Endometrial microvascular endothelial cells (primary cell): ENCODE measurements around the gene SCML1. TPM values are rescaled to one million over a fixed set of nuclear protein-coding genes. Genes with fewer than 3 reads are reported as not detected.

ENCODE experiments used
- in situ Hi-C: cut with HindIII; loops from 2 replicates; pipeline ENCODE4 v1.10.0; 2017; ENCODE audit warnings: low sequenced_read_pairs, low pct_unique_long_range_greater_than_20kb; ENCODE audit errors: inconsistent ontology term
- total RNA-seq: library from RNA; depleted of rRNA; stranded (reverse); fragments of >200 nt; gene quantifications from one replicate; pipeline ENCODE4 v1.2.3, GENCODE V29; 2015; ENCODE audit errors: inconsistent ontology term

Gene SCML1, protein sequence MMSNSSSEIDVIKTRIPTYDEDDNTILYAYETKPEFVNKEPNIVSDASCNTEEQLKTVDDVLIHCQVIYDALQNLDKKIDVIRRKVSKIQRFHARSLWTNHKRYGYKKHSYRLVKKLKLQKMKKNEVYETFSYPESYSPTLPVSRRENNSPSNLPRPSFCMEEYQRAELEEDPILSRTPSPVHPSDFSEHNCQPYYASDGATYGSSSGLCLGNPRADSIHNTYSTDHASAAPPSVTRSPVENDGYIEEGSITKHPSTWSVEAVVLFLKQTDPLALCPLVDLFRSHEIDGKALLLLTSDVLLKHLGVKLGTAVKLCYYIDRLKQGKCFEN
- 11.1 TPM for total RNA-seq

DNA sequence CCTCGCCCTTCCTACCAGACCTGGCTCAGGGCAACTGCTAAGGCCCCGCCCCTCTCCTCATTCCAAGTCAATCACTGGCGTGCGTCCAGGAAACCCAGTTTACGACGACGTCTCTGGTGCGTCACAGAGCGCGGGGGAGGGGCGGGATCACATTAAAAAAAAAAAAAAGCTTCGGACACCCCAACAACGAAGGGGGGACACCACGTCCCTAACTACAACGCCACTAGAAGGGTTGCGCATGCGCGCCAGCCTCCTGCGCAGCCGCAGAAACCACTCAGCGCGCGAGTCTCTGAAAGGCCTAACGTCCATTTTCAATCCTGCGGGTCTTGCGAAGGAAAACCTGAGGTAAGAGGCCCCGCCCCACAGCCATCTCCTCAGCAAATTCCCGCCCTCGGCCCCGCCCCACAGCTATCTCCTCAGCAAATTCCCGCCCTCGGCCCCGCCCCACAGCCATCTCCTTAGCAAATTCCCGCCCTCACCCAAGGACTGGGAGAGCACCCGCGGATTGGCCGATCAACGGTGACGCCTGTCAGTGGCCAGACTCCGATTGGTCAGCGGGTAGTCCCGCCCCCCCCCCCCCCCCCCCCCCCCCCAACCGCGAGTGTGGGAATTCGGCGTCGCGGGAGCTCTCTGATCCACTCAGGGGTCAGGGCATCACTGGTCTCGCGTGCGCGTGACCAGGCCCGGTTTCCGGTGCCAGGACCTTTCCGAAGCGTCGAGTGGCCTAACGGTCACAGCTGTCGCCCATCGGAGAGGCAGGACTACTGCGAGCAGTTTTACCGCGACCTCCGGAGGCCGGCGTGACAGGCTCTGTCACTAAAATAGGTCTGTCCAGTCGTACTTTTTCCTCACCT, at the start of gene SCML1:
TSS of gene SCML1 (plus strand) at position 638 of the 854 bp plus-strand sequence. CDS start 6,694 bp downstream, outside the sequence.
- in situ Hi-C loops, result no loop called here

DNA sequence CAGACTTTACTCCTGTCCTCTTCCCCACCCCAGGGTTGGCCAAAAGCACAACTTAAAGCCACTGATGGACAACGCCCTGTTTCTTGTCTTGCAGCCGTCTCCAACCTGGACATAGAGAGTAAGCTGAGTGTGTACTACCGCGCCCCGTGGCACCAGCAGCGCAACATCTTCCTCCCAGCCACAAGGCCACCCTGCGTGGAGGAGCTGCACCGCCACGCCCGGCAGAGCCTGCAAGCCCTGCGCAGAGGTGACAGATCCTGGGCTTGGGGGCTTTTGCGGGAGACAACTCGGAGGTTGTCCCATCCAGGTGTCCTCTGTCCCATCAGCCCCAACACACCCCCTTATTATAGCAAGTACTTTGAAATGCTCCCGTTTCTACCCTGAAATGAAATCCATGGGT, 49.6 kb upstream of the SCML1 start:
- in situ Hi-C loops, result no loop called here

DNA sequence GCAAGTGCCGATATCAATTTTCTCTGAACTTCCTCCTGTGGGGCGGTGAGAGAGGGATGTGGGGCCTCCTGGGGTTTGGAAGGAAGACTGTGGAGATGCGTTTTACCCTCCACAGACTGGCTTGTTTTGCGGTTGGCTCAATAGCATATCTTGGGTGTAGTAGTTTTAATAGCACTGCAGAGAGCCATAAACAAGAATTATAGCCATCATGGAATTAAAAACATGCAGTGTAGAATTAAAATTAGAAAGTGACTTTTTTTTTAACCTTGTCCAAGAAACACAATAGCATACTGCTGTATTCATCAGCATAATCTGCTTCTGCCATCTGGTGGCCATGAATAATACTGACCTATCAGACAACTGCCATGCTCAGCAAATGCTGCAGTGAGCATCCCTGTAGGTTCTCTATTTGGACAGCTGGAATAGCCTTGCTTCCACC, 47.3 kb upstream of the SCML1 start:
- in situ Hi-C loops, result no loop called here

DNA sequence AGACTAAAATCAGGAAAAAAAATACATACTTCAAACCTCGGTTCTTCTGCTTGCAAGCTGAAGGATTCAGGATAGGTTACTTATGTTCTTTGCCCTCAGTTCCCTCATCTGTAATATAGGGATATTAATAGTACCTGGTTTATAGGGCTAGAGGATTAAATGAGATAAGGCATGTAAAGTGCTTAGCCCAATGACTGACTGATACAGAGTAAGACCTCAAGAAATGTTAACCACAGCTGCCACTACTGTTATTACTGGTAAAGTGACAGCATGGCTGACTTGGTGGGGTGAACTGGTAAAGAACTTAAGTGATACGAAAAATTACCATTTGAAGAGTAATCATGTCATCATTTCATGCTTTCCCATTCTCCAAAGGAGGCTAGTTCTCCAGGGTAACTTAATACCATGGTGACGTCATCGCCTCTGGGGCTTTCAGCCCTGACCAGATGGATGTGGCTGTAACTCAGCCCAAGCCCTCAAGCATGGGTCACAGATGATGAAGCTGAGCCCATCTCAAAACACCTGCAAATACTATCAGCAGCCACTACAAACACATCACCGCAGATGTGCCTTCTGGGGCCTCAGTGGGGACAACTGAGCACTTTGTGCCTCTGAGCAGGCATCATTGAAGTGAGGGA, 44.5 kb upstream of the SCML1 start:
- in situ Hi-C loops, result no loop called here

DNA sequence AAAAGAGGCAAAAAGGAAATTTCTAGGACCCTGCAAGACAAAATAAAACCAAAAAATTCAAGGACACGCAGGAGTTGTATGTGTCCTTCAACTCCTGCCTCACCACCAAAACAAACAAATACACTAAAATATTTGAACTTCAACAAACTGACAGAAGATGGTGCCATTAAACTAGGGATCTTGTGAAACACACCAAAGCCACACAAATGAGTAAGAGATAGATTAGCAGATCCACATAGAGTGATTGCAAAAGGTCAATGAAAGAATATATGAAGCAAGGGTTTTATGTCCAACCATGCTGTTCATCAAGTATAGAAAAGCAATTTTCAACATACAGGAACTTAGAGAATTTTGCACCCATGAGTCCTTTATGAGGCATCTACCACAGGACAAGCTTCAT, 40.1 kb upstream of the SCML1 start:
- in situ Hi-C loops, result no loop called here

DNA sequence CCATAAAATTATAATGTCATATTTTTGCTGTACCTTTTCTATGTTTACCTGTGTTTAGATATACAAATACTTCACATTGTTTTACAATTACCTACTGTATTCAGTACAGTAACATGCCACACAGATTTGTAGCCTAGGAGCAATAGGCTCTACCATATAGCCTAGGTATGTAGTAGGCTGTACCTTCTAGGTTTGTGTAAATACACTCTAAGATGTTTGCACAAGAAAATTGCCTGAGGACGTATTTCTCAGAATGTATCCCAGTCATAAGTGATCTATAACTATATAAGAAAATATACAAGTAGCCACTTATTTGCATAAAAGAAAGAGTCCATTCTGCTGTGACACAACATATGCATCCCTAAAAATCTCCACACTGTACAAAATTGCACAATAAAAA, 36.3 kb upstream of the SCML1 start:
- in situ Hi-C loops, result no loop called here

DNA sequence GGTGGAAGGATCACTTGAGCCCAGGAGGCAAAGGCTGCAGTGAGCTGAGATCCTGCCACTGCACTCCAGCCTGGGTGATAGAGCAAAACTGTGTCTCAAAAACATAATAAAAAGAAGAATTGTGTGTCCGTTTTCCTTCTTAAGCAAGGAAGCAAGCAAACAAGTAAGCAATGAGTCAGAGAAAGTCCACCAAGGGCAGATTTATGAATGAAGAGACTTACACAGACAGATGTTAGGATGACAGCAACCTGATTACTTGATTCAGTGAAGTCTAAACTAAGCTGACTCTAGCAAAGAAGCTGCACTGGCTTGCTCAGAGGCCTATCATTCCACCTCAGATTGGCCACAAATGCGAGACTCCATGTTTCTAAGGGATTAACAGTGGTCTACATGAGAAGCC, 34.1 kb upstream of the SCML1 start:
- in situ Hi-C loops, result no loop called here

DNA sequence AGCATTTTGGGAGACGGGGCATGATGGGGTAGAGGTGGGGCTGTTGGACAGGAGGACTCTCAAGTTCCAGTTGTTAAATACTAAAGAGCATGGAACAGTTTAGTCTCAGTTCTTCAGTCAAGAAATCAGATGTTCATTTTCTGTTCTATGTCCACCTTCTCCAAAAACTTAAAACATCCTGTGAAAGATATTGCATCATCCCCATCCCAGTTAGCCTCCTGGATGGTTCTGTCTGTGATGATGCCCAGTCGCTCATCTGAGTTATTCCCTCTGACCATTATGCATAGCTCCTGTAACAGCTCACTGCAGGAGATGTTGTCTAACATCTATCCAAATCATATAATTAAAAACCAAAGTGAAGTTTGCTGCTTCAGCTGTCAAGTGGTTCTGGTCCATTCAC, 32.1 kb upstream of the SCML1 start:
- in situ Hi-C loops, result no loop called here

DNA sequence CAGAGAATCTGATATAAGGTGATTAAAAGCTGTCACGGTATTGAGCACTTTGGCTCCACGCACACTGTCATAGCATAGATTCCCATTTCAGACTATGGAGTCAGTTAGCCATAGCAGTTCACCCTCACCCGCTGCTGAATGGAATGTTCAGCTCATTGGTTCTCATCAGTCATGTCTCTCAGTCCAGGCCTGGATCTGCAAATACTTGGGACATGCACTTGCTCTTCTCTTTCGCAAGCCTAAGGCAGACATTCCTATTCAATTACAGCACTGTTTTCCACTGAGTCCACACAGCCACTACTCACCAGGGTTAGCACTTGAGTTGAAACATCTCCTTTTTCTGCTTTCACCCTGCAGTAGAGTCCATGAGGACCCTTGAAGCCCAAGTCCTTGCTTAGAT, 30.6 kb upstream of the SCML1 start:
- in situ Hi-C loops, result no loop called here

DNA sequence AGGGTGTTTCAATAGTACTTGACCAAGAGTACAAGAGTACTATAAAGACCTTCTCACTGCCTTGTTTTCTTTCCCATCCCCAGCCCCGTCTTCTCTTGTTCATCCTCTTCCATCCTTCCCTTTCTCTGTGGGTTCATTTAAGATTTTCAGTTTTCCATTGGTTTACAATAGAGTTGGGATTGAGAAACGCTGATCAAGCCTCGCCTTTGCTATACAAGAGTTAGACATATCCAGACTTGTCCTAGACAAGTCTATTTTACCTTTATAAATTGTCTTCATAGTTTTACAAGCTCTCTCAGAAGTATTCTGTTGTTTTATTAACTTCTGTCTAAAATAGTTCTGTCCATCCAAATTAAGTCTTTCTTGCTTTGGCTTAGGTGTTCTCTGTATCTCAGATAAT, 29.6 kb upstream of the SCML1 start:
- in situ Hi-C loops, result no loop called here

DNA sequence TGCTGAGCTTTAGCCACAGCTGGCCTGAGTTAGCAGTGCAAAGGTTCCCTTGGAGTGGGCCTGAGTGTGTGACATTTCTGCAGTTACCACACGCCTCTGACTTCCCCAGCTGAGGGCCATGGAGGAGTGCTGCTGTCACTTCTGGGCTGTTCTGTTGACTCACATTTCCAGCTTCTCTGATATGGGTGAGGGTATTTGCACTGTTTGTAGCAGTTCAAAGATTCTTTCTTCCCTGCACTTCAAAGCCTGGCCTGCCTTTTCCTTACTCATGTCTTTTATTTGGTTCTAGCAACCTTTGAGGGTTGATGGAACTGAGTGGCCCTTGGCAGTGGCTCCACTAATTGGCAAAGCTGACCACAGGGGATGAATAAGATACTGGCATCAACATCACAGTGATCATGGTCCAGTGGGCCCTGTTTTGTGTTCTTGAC, 26.4 kb upstream of the SCML1 start:
- in situ Hi-C loops, result no loop called here

DNA sequence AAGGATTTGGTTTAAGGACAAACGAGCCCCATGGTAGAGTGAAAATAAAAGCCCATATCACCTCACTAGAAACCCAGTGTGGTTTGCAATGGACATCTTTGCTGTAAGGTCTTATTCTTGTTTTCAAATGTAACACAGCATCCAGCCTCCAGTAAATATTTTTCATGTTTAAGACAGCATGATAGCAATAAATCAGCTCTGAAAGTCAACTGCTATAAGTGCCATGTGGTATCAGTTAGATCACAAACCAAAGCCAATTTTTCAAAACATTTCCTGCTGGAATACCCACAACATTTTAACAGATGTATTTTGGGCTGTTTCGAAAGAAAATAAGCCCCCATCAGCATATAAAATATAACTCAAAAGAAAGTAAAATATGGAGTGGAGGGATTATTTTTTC, 24.0 kb upstream of the SCML1 start:
- in situ Hi-C loops, result no loop called here

DNA sequence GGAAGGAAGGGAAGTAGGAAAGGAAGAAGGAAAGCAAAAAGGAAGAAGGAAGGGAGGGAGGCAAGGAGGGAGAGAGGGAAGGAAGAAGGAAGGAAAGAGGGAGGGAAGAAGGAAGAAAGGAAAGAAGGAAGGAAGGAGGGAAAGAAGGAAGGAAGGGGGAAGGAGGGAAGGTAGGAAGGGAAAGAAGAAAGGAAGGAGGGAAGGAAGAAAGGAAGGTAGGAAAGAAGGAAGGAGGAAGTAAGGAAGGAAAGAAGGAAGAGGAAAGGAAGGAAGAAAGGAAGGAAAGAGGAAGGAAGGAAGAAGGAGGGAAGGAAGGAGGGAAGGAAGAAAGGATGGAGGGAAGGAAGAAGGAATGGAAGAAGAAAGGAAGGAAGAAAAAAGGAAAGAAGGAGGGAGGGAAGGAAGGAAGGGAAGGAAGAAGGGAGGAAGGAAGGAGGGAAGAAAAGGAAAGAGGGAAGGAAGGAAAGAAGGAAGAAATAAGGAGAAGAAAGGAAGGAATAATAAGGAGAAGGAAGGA, 18.6 kb upstream of the SCML1 start:
- in situ Hi-C loops, result no loop called here

DNA sequence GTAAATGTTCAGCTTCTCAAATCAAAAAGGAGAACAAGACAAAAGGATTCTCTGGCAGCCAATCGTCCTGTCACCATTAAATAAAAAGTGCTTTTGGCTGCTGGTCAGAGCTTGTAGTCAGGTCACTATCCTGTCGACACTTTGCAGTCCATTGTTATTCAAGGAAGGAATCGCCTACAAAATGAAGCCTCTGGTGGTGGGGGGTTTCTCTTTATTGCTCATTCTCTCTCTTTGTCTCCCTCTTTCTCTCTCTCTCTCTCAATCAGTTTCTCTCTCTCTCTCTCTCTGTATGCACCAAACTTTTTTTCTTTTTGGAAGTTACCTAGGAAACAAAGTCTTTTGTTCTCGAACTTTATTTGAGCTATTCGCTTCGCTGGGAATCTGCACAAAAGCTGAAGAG, 17.6 kb upstream of the SCML1 start:
- in situ Hi-C loops, result no loop called here

DNA sequence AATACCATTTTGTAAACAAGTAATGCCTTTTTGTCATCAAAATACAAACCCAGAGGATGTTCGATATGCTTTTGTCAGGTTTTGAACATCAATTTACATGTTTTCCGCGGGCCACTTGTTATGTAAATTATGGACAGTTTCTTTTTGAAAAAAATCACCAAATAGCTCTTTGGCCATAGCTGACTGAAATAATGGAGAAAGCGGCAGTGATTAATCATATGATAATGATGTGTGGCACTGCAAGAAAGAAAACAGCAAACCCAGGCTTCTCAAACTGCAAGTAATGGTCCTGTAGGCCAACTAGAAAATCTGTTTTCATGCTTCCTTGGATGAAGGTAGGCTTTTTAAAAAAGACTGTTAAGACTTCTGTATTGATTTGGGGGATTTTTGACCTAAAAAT, 15.6 kb upstream of the SCML1 start:
- in situ Hi-C loops, result no loop called here

DNA sequence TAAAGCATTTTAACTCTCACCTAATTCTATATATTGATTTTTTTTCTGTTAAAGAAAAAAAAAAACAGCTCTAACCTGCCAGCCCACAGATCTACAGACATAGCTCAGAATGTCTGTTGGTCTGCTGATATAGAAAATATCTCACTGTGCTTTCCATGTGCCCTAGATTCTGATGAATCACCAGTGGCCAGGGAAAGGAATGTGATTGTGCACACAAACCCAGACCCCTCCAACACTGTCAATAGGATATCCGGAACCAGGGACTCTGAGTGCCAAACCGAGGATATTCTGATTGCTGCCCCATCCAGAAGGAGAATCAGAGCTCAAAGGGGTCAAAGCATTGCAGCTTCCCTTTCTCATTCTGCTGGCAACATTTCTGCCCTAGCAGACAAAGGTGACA, 12.1 kb upstream of the SCML1 start:
- in situ Hi-C loops, result no loop called here

DNA sequence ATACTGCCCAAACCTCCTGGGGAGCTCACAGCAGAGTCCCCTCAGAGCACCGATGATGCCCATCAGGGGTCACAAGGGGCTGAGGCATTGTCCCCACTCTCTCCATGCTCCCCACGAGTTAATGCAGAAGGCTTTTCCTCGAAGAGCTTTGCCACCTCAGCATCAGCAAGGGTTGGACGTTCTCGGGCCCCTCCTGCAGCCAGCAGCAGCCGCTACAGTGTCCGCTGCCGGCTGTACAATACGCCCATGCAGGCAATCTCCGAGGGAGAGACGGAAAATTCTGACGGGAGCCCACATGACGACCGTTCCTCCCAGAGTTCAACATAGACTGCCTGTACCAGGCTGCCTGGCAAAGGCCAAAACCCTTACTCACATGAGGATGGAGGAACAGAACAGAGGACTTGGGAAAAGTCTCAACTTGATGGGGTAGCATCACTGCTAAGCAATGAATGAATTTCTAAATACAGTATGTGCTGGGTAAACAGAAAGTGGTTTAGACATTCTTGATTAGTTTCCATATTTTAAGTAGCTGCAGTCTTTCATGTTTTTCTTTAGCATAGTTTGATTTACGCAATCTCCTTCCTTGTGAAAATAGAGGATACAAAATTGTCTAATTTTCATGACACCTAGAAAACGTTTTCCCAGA, 5.0 kb upstream of the SCML1 start:
- in situ Hi-C loops, result no loop called here

DNA sequence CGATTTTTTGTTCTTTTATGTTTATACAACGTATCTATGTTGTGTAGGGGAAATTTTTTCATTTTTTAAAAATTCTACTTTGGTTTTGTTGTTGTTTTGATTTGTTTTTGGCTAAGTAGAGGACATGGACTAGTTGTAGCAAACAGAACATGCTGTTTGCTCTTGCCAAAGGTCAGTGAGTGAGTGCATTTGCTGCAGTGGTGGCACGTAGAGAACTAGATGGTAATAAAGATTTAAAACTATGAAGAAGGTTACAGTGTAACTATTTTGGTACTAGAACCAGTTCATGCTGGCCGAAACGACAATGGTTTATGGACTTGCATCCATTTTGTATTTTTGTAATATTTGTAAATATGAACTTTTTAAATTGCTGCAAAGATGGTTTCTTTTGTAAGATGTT, 1.9 kb upstream of the SCML1 start:
- in situ Hi-C loops, result no loop called here

DNA sequence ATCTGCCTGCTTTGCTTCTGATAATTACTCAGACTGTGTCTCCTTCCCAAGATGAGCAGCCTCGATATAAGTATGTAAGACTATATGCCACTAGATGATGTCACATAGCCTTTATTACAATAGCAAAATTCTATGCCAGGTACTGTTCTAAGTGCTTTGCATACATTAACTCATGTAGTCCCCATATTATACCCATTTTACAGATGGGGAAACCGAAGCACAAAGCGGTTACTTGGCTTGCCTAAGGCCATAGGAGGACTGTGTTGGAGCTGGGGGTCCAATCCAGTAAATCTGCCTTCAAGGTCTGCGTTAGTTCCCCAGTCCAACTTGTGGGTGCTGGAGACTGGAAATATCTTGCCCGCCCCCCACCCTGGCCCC, 826 bp upstream of the SCML1 start:
- in situ Hi-C loops, result no loop called here
